SK-N-SH (cell line): ENCODE results near the gene RAB11B. TPM values are rescaled to one million over a fixed set of nuclear protein-coding genes. Genes with fewer than 3 reads are reported as not detected.

Source experiments
- CTCF ChIA-PET: fragments of 300-600, 350-600 bp; formaldehyde crosslinking; extraction: SDS; loops from one replicate; lab custom pipeline; 2021; lab: Yijun Ruan, JAX
- POLR2A ChIA-PET: fragments of 350-600 bp; sonication (Branson Sonifier 250); formaldehyde crosslinking; extraction: SDS; loops from one replicate; lab custom pipeline; 2020; ENCODE audit warnings: antibody characterized with exemption, inconsistent platforms; lab: Yijun Ruan, JAX
- DNase-seq: peaks from one replicate; pipeline ENCODE4 v3.0.0; 2012
- H2AFZ ChIP-seq: fragments of 200-600 bp; sonication (generic); 2 replicates; pipeline ENCODE4 v1.8.1; 2016; ENCODE audit warnings: antibody characterized with exemption, mild to moderate bottlenecking, low read depth
- H3F3A ChIP-seq: fragments of 200-600 bp; sonication (generic); replicated peaks from 2 replicates; pipeline ENCODE3; 2016; ENCODE audit warnings: antibody characterized with exemption, mild to moderate bottlenecking; ENCODE audit not compliant: insufficient read depth
- H3K27ac ChIP-seq, 2 experiments: fragments of 200-500 bp in 1 of 2; fragments of 200-600 bp in 1 of 2; sonication (Bioruptor generic) in 1 of 2; sonication (generic), shearing (Covaris generic) in 1 of 2; 2 replicates each; pipeline versions ENCODE4 v1.5.1 to v1.6.1; 2014 to 2016; ENCODE audit warnings: low read depth in 2 of 2, inconsistent platforms in 1 of 2, low read length in 1 of 2, mild to moderate bottlenecking in 1 of 2, mixed read lengths in 1 of 2
- H3K27me3 ChIP-seq: fragments of 200-600 bp; sonication (generic), shearing (Covaris generic); 2 replicates; pipeline ENCODE4 v1.6.1; 2016; ENCODE audit warnings: mixed run types; ENCODE audit not compliant: insufficient read depth
- H3K36me3 ChIP-seq, 2 experiments: fragments of 200-500 bp in 1 of 2; fragments of 200-600 bp in 1 of 2; sonication (Bioruptor generic) in 1 of 2; sonication (generic) in 1 of 2; replicated peaks in 1 of 2; 2 replicates each; pipeline versions ENCODE3 to v1.5.1; 2014 to 2016; ENCODE audit warnings: low read length in 1 of 2, mild to moderate bottlenecking in 1 of 2; ENCODE audit not compliant: insufficient read depth in 2 of 2, control insufficient read depth in 1 of 2
- H3K4me1 ChIP-seq, 2 experiments: fragments of 200-500 bp in 1 of 2; fragments of 200-600 bp in 1 of 2; sonication (Bioruptor generic) in 1 of 2; sonication (generic), shearing (Covaris generic) in 1 of 2; 2 replicates each; pipeline versions ENCODE4 v1.5.1 to v1.6.1; 2014 to 2016; ENCODE audit warnings: low read depth in 1 of 2, low read length in 1 of 2, mixed run types in 1 of 2; ENCODE audit not compliant: insufficient read depth in 2 of 2, control insufficient read depth in 1 of 2
- H3K4me2 ChIP-seq: fragments of 200-600 bp; sonication (generic), shearing (Covaris generic); 2 replicates; pipeline ENCODE4 v1.6.1; 2017; ENCODE audit warnings: mixed run types
- H3K4me3 ChIP-seq, 2 experiments: fragments of 200-500 bp in 1 of 2; fragments of 200-600 bp in 1 of 2; sonication (Bioruptor generic) in 1 of 2; sonication (generic), shearing (Covaris generic) in 1 of 2; 2 replicates each; pipeline versions ENCODE4 v1.5.1 to v1.8.1; 2014 to 2016; ENCODE audit warnings: low read depth in 2 of 2, inconsistent platforms in 1 of 2, low read length in 1 of 2, mild to moderate bottlenecking in 1 of 2, mixed read lengths in 1 of 2, moderate library complexity in 1 of 2
- H3K79me2 ChIP-seq: fragments of 200-600 bp; sonication (generic); 2 replicates; pipeline ENCODE4 v1.8.1; 2017; ENCODE audit warnings: mild to moderate bottlenecking; ENCODE audit not compliant: insufficient read depth
- H3K9ac ChIP-seq: fragments of 200-600 bp; sonication (generic); 2 replicates; pipeline ENCODE4 v1.6.1; 2017; ENCODE audit warnings: mixed run types
- H3K9me2 ChIP-seq: fragments of 200-600 bp; sonication (generic); 2 replicates; pipeline ENCODE4 v1.6.1; 2017; ENCODE audit warnings: mixed run types
- H3K9me3 ChIP-seq: fragments of 200-600 bp; sonication (generic); 2 replicates; pipeline ENCODE4 v1.6.1; 2017; ENCODE audit warnings: mixed run types, mild to moderate bottlenecking, moderate library complexity
- H4K20me1 ChIP-seq: fragments of 200-600 bp; sonication (generic); 2 replicates; pipeline ENCODE4 v1.6.1; 2017; ENCODE audit warnings: mild to moderate bottlenecking, mixed run types; ENCODE audit not compliant: insufficient read depth
- CTCF ChIP-seq: fragments of 200-600 bp; sonication (generic); IDR thresholded peaks from 2 replicates; pipeline ENCODE4 v1.6.1; 2017; ENCODE audit warnings: antibody characterized with exemption, mild to moderate bottlenecking, moderate library complexity
- ELF1 ChIP-seq: IDR thresholded peaks from 2 replicates; pipeline ENCODE4 v1.4.0; 2012
- FOXM1 ChIP-seq: IDR thresholded peaks from 2 replicates; pipeline ENCODE4 v1.4.0; 2012; ENCODE audit warnings: low read depth, mild to moderate bottlenecking
- GABPA ChIP-seq: IDR thresholded peaks from 2 replicates; pipeline ENCODE4 v1.4.0; 2012; ENCODE audit warnings: low read depth, mild to moderate bottlenecking
- JUND ChIP-seq: IDR thresholded peaks from 2 replicates; pipeline ENCODE4 v1.4.0; 2012
- MXI1 ChIP-seq: IDR thresholded peaks from 2 replicates; pipeline ENCODE4 v1.6.1; 2012; ENCODE audit warnings: mild to moderate bottlenecking, low read depth, low read length, improper control_type of control experiment
- NFIC ChIP-seq: IDR thresholded peaks from 2 replicates; pipeline ENCODE4 v1.4.0; 2012; ENCODE audit warnings: borderline replicate concordance
- NRF1 ChIP-seq: IDR thresholded peaks from 2 replicates; pipeline ENCODE4 v1.6.1; 2012; ENCODE audit warnings: low read depth, mild to moderate bottlenecking, low read length
- POLR2AphosphoS5 ChIP-seq: IDR thresholded peaks from 2 replicates; pipeline ENCODE4 v1.6.1; 2012; ENCODE audit warnings: low read depth, low read length
- RAD21 ChIP-seq: IDR thresholded peaks from 2 replicates; pipeline ENCODE4 v1.6.1; 2012; ENCODE audit warnings: mild to moderate bottlenecking, low read length
- RXRA ChIP-seq: IDR thresholded peaks from 2 replicates; pipeline ENCODE4 v1.4.0; 2012; ENCODE audit warnings: low read depth, mild to moderate bottlenecking, borderline replicate concordance
- SIN3A ChIP-seq: IDR thresholded peaks from 2 replicates; pipeline ENCODE4 v1.6.1; 2012; ENCODE audit warnings: low read depth, mild to moderate bottlenecking, low read length, moderate library complexity, borderline replicate concordance
- SMC3 ChIP-seq: IDR thresholded peaks from 2 replicates; pipeline ENCODE4 v1.6.1; 2012; ENCODE audit warnings: low read depth, low read length, improper control_type of control experiment
- TAF1 ChIP-seq: IDR thresholded peaks from 2 replicates; pipeline ENCODE4 v1.6.1; 2012; ENCODE audit warnings: low read depth, mild to moderate bottlenecking, low read length, moderate library complexity, borderline replicate concordance
- TCF12 ChIP-seq: IDR thresholded peaks from 2 replicates; pipeline ENCODE4 v1.4.0; 2012
- YY1 ChIP-seq: IDR thresholded peaks from 2 replicates; pipeline ENCODE4 v1.4.0; 2012; ENCODE audit warnings: low read depth, mild to moderate bottlenecking
- WGBS: methylation state at CpG from one replicate; pipeline ENCODE4 v1.1.6; 2017; ENCODE audit warnings: low lambda C conversion rate; 5-methylcytosine and 5-hydroxymethylcytosine counted together
- polyA plus RNA-seq, 3 experiments: library from polyadenylated mRNA; depleted of rRNA; stranded (reverse); fragments of >200 nt; gene quantifications; 2 replicates each; pipeline ENCODE4 v1.2.3, GENCODE V29; 2012
- TF ChIP-seq, protein P1 (sequence below): IDR thresholded peaks from 2 replicates; pipeline ENCODE4 v1.4.0; 2012; ENCODE audit warnings: low read depth, borderline replicate concordance
- TF ChIP-seq, protein P2 (sequence below): IDR thresholded peaks from 2 replicates; pipeline ENCODE4 v1.6.1; 2012; ENCODE audit warnings: mild to moderate bottlenecking, low read depth, low read length, moderate library complexity

The RAB11B gene
- polyA plus RNA-seq, 1 of the 3 experiments (the other 2 are of a cell fraction): 127 TPM

- H3K4me2 ChIP-seq: peak overlapping the region; percentile 94
- H2AFZ ChIP-seq: no peak overlapping the region
- CTCF ChIA-PET: interaction anchor here (0.9 to 8.0 kb wide), 2 partner anchors 37 to 115 kb away, joined by 3 to 78 read pairs; no protein-coding TSS in a partner anchor
- no peak for DNase-seq
- peak overlapping the region in 1 of 2 experiments; percentile 80; a peak in 2 of 4 replicates for H3K27ac ChIP-seq
- peaks cover 56% of the 10 kb centered on the region for H4K20me1 ChIP-seq
- peak overlapping the region; percentile 39 to 54; a peak in 3 of 4 replicates for H3K4me3 ChIP-seq
- POLR2A ChIA-PET: interaction anchor here (0.6 to 1.9 kb wide), 5 partner anchors 22 to 880 kb away, joined by 3 to 4 read pairs (median 3); partner anchors contain the start of genes MARCHF2 and ZNF414
- peaks cover 14 to 31% of the 10 kb centered on the region in 2 experiments; a peak in 2 of 4 replicates for H3K4me1 ChIP-seq
- no peaks in the 10 kb centered on the region for H3K27me3 ChIP-seq
- 69% methylated on average over 14 of the region's 23 CpGs for WGBS
- H3K9me3 ChIP-seq: no peaks in the 10 kb centered on the region
- H3K79me2 ChIP-seq: peaks cover 72% of the 10 kb centered on the region
- peak overlapping the region; percentile 28; the same call in 1 of the 2 replicates for H3K9ac ChIP-seq
- H3K36me3 ChIP-seq: peaks cover 0 to 7% of the 10 kb centered on the region in 2 experiments
- no peaks in the 10 kb centered on the region for H3K9me2 ChIP-seq
- TF ChIP-seq TCF12 (no peak), GABPA (no peak), POLR2AphosphoS5 (no peak), RXRA (no peak), YY1 (no peak), JUND (no peak), SMC3 (no peak), NRF1 (no peak), SIN3A (no peak), NFIC (no peak), CTCF (no peak), ELF1 (no peak), FOXM1 (no peak), MXI1 (no peak), TAF1 (no peak), RAD21 (no peak)
- TF ChIP-seq, protein P1, sequence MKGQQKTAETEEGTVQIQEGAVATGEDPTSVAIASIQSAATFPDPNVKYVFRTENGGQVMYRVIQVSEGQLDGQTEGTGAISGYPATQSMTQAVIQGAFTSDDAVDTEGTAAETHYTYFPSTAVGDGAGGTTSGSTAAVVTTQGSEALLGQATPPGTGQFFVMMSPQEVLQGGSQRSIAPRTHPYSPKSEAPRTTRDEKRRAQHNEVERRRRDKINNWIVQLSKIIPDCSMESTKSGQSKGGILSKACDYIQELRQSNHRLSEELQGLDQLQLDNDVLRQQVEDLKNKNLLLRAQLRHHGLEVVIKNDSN: no peak
- TF ChIP-seq, protein P2, sequence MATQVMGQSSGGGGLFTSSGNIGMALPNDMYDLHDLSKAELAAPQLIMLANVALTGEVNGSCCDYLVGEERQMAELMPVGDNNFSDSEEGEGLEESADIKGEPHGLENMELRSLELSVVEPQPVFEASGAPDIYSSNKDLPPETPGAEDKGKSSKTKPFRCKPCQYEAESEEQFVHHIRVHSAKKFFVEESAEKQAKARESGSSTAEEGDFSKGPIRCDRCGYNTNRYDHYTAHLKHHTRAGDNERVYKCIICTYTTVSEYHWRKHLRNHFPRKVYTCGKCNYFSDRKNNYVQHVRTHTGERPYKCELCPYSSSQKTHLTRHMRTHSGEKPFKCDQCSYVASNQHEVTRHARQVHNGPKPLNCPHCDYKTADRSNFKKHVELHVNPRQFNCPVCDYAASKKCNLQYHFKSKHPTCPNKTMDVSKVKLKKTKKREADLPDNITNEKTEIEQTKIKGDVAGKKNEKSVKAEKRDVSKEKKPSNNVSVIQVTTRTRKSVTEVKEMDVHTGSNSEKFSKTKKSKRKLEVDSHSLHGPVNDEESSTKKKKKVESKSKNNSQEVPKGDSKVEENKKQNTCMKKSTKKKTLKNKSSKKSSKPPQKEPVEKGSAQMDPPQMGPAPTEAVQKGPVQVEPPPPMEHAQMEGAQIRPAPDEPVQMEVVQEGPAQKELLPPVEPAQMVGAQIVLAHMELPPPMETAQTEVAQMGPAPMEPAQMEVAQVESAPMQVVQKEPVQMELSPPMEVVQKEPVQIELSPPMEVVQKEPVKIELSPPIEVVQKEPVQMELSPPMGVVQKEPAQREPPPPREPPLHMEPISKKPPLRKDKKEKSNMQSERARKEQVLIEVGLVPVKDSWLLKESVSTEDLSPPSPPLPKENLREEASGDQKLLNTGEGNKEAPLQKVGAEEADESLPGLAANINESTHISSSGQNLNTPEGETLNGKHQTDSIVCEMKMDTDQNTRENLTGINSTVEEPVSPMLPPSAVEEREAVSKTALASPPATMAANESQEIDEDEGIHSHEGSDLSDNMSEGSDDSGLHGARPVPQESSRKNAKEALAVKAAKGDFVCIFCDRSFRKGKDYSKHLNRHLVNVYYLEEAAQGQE: no peak
- TF ChIP-seq, all 33 proteins: peak for 0
- peaks cover 16% of the 10 kb centered on the region for H3F3A ChIP-seq
These were observed 1.2 kb downstream of the RAB11B start for GRCh38 chr19:8391198-8392016.
